AG08396 (cell line): Measurements from ENCODE around the gene RCCD1.
"Not testable (repeated sequence)": the region's sequence is repeated elsewhere in the genome, so short reads cannot be mapped to it uniquely, and the experiment has no call there.

Experiments
- DNase-seq: peaks from one replicate; pipeline ENCODE4 v3.0.0; 2012; ENCODE audit warnings: low spot score, mixed read lengths

Gene RCCD1

GRCh38 chr15:90954712-90955623, at the start of gene RCCD1:
TSS of gene RCCD1 (plus strand) at chr15:90954884. CDS start at chr15:90956735, 1,851 bp downstream.
- DNase-seq = peak; percentile 98

- DNase-seq = no peak
These were observed 49.1 kb upstream of the RCCD1 start for GRCh38 chr15:90905306-90906180.

- DNase-seq = no peak
These were observed 48.4 kb upstream of the RCCD1 start for GRCh38 chr15:90906181-90906849.

- DNase-seq = no peak
These were observed 47.5 kb upstream of the RCCD1 start for GRCh38 chr15:90907051-90907660.

GRCh38 chr15:90907838-90908507, 46.7 kb upstream of the RCCD1 start:
- no peak for DNase-seq

- not testable (repeated sequence) for DNase-seq
These were observed 45.2 kb upstream of the RCCD1 start for GRCh38 chr15:90909449-90909848.

- DNase-seq = no peak
These were observed 44.7 kb upstream of the RCCD1 start for GRCh38 chr15:90909976-90910375.

GRCh38 chr15:90910441-90911301, 44.0 kb upstream of the RCCD1 start:
- DNase-seq = no peak

- no peak for DNase-seq
These were observed 43.4 kb upstream of the RCCD1 start for GRCh38 chr15:90911302-90911623.

- no peak for DNase-seq
These were observed 42.5 kb upstream of the RCCD1 start for GRCh38 chr15:90911906-90912769.

GRCh38 chr15:90912770-90913075, 42.0 kb upstream of the RCCD1 start:
- no peak for DNase-seq

GRCh38 chr15:90913398-90913944, 41.2 kb upstream of the RCCD1 start:
- DNase-seq = no peak

GRCh38 chr15:90914305-90915080, 40.2 kb upstream of the RCCD1 start:
- no peak for DNase-seq

- no peak for DNase-seq
These were observed 39.4 kb upstream of the RCCD1 start for GRCh38 chr15:90915216-90915807.

GRCh38 chr15:90915808-90916440, 38.8 kb upstream of the RCCD1 start:
- no peak for DNase-seq

- no peak for DNase-seq
These were observed 38.2 kb upstream of the RCCD1 start for GRCh38 chr15:90916461-90916860.

GRCh38 chr15:90917569-90917968, 37.1 kb upstream of the RCCD1 start:
- DNase-seq = no peak
